GM19099 (cell line): Measurements from ENCODE around the gene CFD.

Experiments used
- POLR2A ChIP-seq: IDR thresholded peaks from 3 replicates; pipeline ENCODE4 v1.6.1; 2011; ENCODE audit warnings: low read depth; ENCODE audit not compliant: insufficient read length; ENCODE audit errors: extremely low read depth

Gene CFD

GRCh38 chr19:861141-861755 lies 1.8 kb downstream of the CFD start:
- TF ChIP-seq POLR2A, result no peak

- TF ChIP-seq POLR2A, result no peak
Observed at GRCh38 chr19:861756-862580, 2.5 kb downstream of the CFD start.

- TF ChIP-seq POLR2A, result no peak
Observed at GRCh38 chr19:862581-863314, 3.3 kb downstream of the CFD start.

GRCh38 chr19:863315-863620 lies 3.8 kb downstream of the CFD start:
- TF ChIP-seq POLR2A, result no peak

GRCh38 chr19:866769-867300 lies 7.4 kb downstream of the CFD start:
- no peak for TF ChIP-seq POLR2A

- TF ChIP-seq POLR2A, result no peak
Observed at GRCh38 chr19:867301-867793, 7.9 kb downstream of the CFD start.

GRCh38 chr19:867855-868457 lies 8.5 kb downstream of the CFD start:
- no peak for TF ChIP-seq POLR2A

GRCh38 chr19:868458-869244 lies 9.2 kb downstream of the CFD start:
- TF ChIP-seq POLR2A, result no peak

- TF ChIP-seq POLR2A, result no peak
Observed at GRCh38 chr19:869245-870177, 10.0 kb downstream of the CFD start.

- no peak for TF ChIP-seq POLR2A
Observed at GRCh38 chr19:870314-870713, 10.8 kb downstream of the CFD start.

- TF ChIP-seq POLR2A, result no peak
Observed at GRCh38 chr19:870963-871401, 11.5 kb downstream of the CFD start.

- no peak for TF ChIP-seq POLR2A
Observed at GRCh38 chr19:871446-872265, 12.2 kb downstream of the CFD start.
